NB4 (cell line): Measurements from ENCODE around the gene P2RX5.
"Not testable (repeated sequence)": the region's sequence is repeated elsewhere in the genome, so short reads cannot be mapped to it uniquely, and the experiment has no call there.

ENCODE experiments used
- DNase-seq: peaks from one replicate; pipeline ENCODE4 v3.0.0; 2010; ENCODE audit warnings: low read depth
- H3K4me3 ChIP-seq: one replicate; pipeline ENCODE4 v1.5.1; 2011; ENCODE audit warnings: mild to moderate bottlenecking, low read depth, low read length, moderate library complexity
- CTCF ChIP-seq: IDR thresholded peaks from one replicate; pipeline ENCODE4 v1.5.1; 2012; ENCODE audit warnings: low read depth, low read length
- MAX ChIP-seq: IDR thresholded peaks from 2 replicates; pipeline ENCODE4 v1.6.1; 2011; ENCODE audit warnings: low read depth, low read length
- MYC ChIP-seq: IDR thresholded peaks from 2 replicates; pipeline ENCODE4 v1.6.1; 2011; ENCODE audit warnings: low read depth, low read length
- POLR2A ChIP-seq: IDR thresholded peaks from 2 replicates; pipeline ENCODE4 v1.6.1; 2011; ENCODE audit warnings: mild to moderate bottlenecking; ENCODE audit not compliant: insufficient read length; ENCODE audit errors: extremely low read depth

The P2RX5 gene

GRCh38 chr17:3738562-3739295, 42.8 kb upstream of the P2RX5 start:
- H3K4me3 ChIP-seq: no peak overlapping the region
- no peak for DNase-seq
- TF ChIP-seq MAX (no peak), POLR2A (no peak), MYC (no peak), CTCF (no peak)

DNA sequence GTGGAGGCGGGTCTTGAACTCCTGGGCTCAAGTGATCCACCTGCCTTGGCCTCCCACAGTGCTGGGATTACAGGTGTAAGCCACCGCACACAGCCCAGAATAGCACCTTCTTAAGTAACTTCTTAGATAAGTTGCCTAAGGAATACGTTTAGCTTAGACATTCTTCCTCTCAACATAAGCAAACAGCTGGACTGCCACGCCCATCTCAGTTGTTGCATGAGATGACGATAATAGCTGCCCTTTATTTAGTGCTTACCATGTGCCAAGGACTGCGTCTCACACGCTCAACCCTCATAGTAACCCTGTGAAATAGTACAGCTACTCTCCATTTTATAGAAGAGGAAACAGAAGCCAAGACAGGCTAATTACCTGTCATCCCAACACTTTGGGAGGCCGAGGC, 39.6 kb upstream of the P2RX5 start:
- no peak for TF ChIP-seq POLR2A
- TF ChIP-seq MYC: no peak
- no peak for TF ChIP-seq CTCF
- no peak for TF ChIP-seq MAX
- H3K4me3 ChIP-seq: no peak overlapping the region
- no peak for DNase-seq

GRCh38 chr17:3734911-3735276, 38.9 kb upstream of the P2RX5 start:
- H3K4me3 ChIP-seq, DNase-seq: not testable (repeated sequence)

- TF ChIP-seq CTCF: no peak
- no peak for TF ChIP-seq POLR2A
- TF ChIP-seq MAX: no peak
- TF ChIP-seq MYC: no peak
- H3K4me3 ChIP-seq: no peak overlapping the region
- DNase-seq: no peak
Measured at GRCh38 chr17:3732210-3732621, 36.3 kb upstream of the P2RX5 start.

- TF ChIP-seq CTCF (no peak), MYC (no peak), POLR2A (no peak), MAX (no peak)
- no peak for DNase-seq
- no peak overlapping the region for H3K4me3 ChIP-seq
Measured at GRCh38 chr17:3730881-3731429, 35.0 kb upstream of the P2RX5 start.

GRCh38 chr17:3729881-3730280, 33.9 kb upstream of the P2RX5 start:
- TF ChIP-seq CTCF (no peak), MAX (no peak), MYC (no peak), POLR2A (no peak)
- H3K4me3 ChIP-seq: no peak overlapping the region
- no peak for DNase-seq

DNA sequence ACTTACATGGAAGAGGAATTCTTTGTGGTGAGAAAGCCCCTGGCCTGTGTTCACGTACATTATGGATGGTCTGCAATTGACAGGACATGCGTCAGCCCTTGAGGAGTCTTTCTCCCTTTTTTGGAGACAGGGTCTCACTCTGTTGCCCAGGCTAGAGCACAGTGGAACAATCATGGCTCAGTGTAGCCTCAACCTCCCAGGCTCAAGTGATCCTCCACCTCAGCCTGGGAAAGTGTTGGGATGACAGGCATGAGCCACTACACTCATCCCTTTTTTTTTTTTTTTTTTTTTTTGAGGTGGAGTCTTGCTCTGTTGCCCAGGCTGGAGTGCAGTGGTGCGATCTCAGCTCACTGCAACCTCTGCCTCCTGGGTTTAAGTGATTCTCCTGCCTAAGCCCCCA, 32.1 kb upstream of the P2RX5 start:
- H3K4me3 ChIP-seq, DNase-seq: not testable (repeated sequence)
